K562 (cell line): ENCODE measurements around the gene P2RY14.

ENCODE experiments used
- MXI1 ChIP-seq: IDR thresholded peaks from 2 replicates; pipeline ENCODE4 v1.6.1; 2011; ENCODE audit warnings: low read depth, mild to moderate bottlenecking, improper control_type of control experiment, low read length
- NR1H2 ChIP-seq: sonication (generic); formaldehyde crosslinking; IDR thresholded peaks from 2 replicates; pipeline ENCODE4 v1.4.0; 2020; ENCODE audit warnings: mild to moderate bottlenecking, missing genetic modification reagents

GRCh38 chr3:151198849-151199248 lies 79.5 kb downstream of the P2RY14 start:
- TF ChIP-seq MXI1: no peak
- TF ChIP-seq NR1H2 (CRISPR knock-in tag): no peak
